IMR-90 (cell line): ENCODE results near the gene CCSER2.

Source experiments
- BHLHE40 ChIP-seq: fragments of 150-350 bp; IDR thresholded peaks from 2 replicates; pipeline ENCODE4 v1.6.1; 2016; ENCODE audit warnings: mild to moderate bottlenecking, low read depth, low read length
- CEBPB ChIP-seq: IDR thresholded peaks from 2 replicates; pipeline ENCODE4 v1.6.1; 2012; ENCODE audit warnings: low read depth, low read length, improper control_type of control experiment
- CHD1 ChIP-seq: IDR thresholded peaks from 2 replicates; pipeline ENCODE4 v1.6.1; 2012; ENCODE audit warnings: low read depth, low read length, improper control_type of control experiment
- MAFK ChIP-seq: IDR thresholded peaks from 2 replicates; pipeline ENCODE4 v1.6.1; 2012; ENCODE audit warnings: low read depth, low read length, improper control_type of control experiment
- MAZ ChIP-seq: IDR thresholded peaks from 2 replicates; pipeline ENCODE4 v1.6.1; 2012; ENCODE audit warnings: low read depth, mild to moderate bottlenecking, low read length, improper control_type of control experiment, moderate library complexity, borderline replicate concordance
- MXI1 ChIP-seq: IDR thresholded peaks from 2 replicates; pipeline ENCODE4 v1.6.1; 2012; ENCODE audit warnings: low read depth, mild to moderate bottlenecking, low read length, moderate library complexity, borderline replicate concordance
- NFE2L2 ChIP-seq: fragments of 150-350 bp; IDR thresholded peaks from 2 replicates; pipeline ENCODE4 v1.6.1; 2016; ENCODE audit warnings: low read depth, mild to moderate bottlenecking, low read length
- POLR2A ChIP-seq: IDR thresholded peaks from 2 replicates; pipeline ENCODE4 v1.6.1; 2012; ENCODE audit warnings: mild to moderate bottlenecking, low read depth, low read length
- RAD21 ChIP-seq: IDR thresholded peaks from 2 replicates; pipeline ENCODE4 v1.6.1; 2012; ENCODE audit warnings: low read length, improper control_type of control experiment
- RCOR1 ChIP-seq: IDR thresholded peaks from 2 replicates; pipeline ENCODE4 v1.6.1; 2012; ENCODE audit warnings: mild to moderate bottlenecking, low read length, improper control_type of control experiment; ENCODE audit not compliant: insufficient replicate concordance
- RFX5 ChIP-seq: IDR thresholded peaks from 2 replicates; pipeline ENCODE4 v1.8.0; 2012; ENCODE audit warnings: low read depth, mild to moderate bottlenecking, low read length, moderate library complexity
- TF ChIP-seq, protein P1 (sequence below): conservative IDR thresholded peaks from 2 replicates; pipeline ENCODE4 v1.5.1; 2012; ENCODE audit warnings: mild to moderate bottlenecking, low read depth, low read length, improper control_type of control experiment
- TF ChIP-seq, protein P2 (sequence below): fragments of 150-350 bp; IDR thresholded peaks from 2 replicates; pipeline ENCODE4 v1.6.1; 2017; ENCODE audit warnings: mild to moderate bottlenecking, antibody characterized with exemption, low read length, low read depth
- TF ChIP-seq, protein P3 (sequence below): fragments of 150-350 bp; IDR thresholded peaks from 2 replicates; pipeline ENCODE4 v1.6.1; 2016; ENCODE audit warnings: low read depth, mild to moderate bottlenecking, low read length, moderate library complexity, borderline replicate concordance

DNA sequence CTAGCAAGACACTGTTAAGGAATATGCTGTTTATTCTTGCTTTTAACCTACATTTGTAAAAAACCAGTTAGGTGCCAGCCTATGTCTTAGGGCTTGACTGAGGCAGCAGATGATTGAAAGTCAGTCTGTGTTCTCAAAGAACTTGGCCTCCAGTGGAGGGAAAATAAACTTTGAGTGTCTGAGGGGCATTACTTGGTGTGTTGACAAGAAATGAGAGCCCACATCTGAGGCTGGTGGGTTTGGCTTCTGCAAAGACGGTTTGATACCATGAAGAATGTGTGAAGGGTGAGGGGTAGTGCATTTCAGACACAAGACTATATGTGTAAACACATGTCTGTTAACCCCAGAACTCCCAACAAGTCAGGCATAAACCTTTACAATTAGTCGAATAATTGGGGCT, 28.5 kb downstream of the CCSER2 start:
- TF ChIP-seq, protein P1, sequence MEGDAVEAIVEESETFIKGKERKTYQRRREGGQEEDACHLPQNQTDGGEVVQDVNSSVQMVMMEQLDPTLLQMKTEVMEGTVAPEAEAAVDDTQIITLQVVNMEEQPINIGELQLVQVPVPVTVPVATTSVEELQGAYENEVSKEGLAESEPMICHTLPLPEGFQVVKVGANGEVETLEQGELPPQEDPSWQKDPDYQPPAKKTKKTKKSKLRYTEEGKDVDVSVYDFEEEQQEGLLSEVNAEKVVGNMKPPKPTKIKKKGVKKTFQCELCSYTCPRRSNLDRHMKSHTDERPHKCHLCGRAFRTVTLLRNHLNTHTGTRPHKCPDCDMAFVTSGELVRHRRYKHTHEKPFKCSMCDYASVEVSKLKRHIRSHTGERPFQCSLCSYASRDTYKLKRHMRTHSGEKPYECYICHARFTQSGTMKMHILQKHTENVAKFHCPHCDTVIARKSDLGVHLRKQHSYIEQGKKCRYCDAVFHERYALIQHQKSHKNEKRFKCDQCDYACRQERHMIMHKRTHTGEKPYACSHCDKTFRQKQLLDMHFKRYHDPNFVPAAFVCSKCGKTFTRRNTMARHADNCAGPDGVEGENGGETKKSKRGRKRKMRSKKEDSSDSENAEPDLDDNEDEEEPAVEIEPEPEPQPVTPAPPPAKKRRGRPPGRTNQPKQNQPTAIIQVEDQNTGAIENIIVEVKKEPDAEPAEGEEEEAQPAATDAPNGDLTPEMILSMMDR, result no peak
- TF ChIP-seq POLR2A (no peak), CEBPB (no peak), CHD1 (no peak), RFX5 (no peak), MXI1 (no peak), NFE2L2 (no peak), MAFK (no peak), RAD21 (no peak), BHLHE40 (no peak), MAZ (no peak), RCOR1 (no peak)
- TF ChIP-seq, protein P2, sequence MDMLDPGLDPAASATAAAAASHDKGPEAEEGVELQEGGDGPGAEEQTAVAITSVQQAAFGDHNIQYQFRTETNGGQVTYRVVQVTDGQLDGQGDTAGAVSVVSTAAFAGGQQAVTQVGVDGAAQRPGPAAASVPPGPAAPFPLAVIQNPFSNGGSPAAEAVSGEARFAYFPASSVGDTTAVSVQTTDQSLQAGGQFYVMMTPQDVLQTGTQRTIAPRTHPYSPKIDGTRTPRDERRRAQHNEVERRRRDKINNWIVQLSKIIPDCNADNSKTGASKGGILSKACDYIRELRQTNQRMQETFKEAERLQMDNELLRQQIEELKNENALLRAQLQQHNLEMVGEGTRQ, result no peak
- TF ChIP-seq, protein P3, sequence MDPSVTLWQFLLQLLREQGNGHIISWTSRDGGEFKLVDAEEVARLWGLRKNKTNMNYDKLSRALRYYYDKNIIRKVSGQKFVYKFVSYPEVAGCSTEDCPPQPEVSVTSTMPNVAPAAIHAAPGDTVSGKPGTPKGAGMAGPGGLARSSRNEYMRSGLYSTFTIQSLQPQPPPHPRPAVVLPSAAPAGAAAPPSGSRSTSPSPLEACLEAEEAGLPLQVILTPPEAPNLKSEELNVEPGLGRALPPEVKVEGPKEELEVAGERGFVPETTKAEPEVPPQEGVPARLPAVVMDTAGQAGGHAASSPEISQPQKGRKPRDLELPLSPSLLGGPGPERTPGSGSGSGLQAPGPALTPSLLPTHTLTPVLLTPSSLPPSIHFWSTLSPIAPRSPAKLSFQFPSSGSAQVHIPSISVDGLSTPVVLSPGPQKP, result no peak
